ENCODE measurements around the gene MOGAT1.
"Not testable (repeated sequence)": the region's sequence is repeated elsewhere in the genome, so short reads cannot be mapped to it uniquely, and the experiment has no call there.

MOGAT1 gene

GRCh38 chr2:222714361-222715241 lies 43.1 kb downstream of the MOGAT1 start:
- no peak overlapping the region for H3K9ac ChIP-seq (ENCODE audit: low read length)
- H3K27me3 ChIP-seq (ENCODE audit: control insufficient read depth, insufficient read depth, low read length): no peaks in the 10 kb centered on the region
- peaks cover under 1% of the 10 kb centered on the region for H3K4me1 ChIP-seq (ENCODE audit: control insufficient read depth, low read depth, low read length)
- no peaks in the 10 kb centered on the region for H3K9me3 ChIP-seq (ENCODE audit: control insufficient read depth, low read depth, low read length)
- H3K27ac ChIP-seq (ENCODE audit: low read length): no peak overlapping the region
- H3K4me3 ChIP-seq (ENCODE audit: low read length): no peak overlapping the region
- H3K36me3 ChIP-seq (ENCODE audit: control insufficient read depth, low read depth, low read length): no peaks in the 10 kb centered on the region

GRCh38 chr2:222715742-222716141 lies 44.3 kb downstream of the MOGAT1 start:
- Histone ChIP-seq H3K9me3 (ENCODE audit: control insufficient read depth, low read depth, low read length) (no peaks in the 10 kb centered on the region), H3K27ac (ENCODE audit: low read length) (no peak overlapping the region), H3K9ac (ENCODE audit: low read length) (no peak overlapping the region), H3K36me3 (ENCODE audit: control insufficient read depth, low read depth, low read length) (no peaks in the 10 kb centered on the region), H3K27me3 (ENCODE audit: control insufficient read depth, insufficient read depth, low read length) (no peaks in the 10 kb centered on the region), H3K4me1 (ENCODE audit: control insufficient read depth, low read depth, low read length) (no peaks in the 10 kb centered on the region), H3K4me3 (ENCODE audit: low read length) (no peak overlapping the region)

GRCh38 chr2:222719787-222720186 lies 48.3 kb downstream of the MOGAT1 start:
- H3K27me3 ChIP-seq (ENCODE audit: control insufficient read depth, insufficient read depth, low read length); H3K9me3 ChIP-seq (ENCODE audit: control insufficient read depth, low read depth, low read length); H3K36me3 ChIP-seq (ENCODE audit: control insufficient read depth, low read depth, low read length); H3K27ac ChIP-seq (ENCODE audit: low read length); H3K4me1 ChIP-seq (ENCODE audit: control insufficient read depth, low read depth, low read length); H3K4me3 ChIP-seq (ENCODE audit: low read length); H3K9ac ChIP-seq (ENCODE audit: low read length): not testable (repeated sequence)

- H3K4me3 ChIP-seq (ENCODE audit: low read length); H3K9me3 ChIP-seq (ENCODE audit: control insufficient read depth, low read depth, low read length); H3K27ac ChIP-seq (ENCODE audit: low read length); H3K4me1 ChIP-seq (ENCODE audit: control insufficient read depth, low read depth, low read length); H3K36me3 ChIP-seq (ENCODE audit: control insufficient read depth, low read depth, low read length); H3K27me3 ChIP-seq (ENCODE audit: control insufficient read depth, insufficient read depth, low read length); H3K9ac ChIP-seq (ENCODE audit: low read length): not testable (repeated sequence)
Measured at GRCh38 chr2:222721597-222721996, 50.1 kb downstream of the MOGAT1 start.

- no peak overlapping the region for H3K9ac ChIP-seq (ENCODE audit: low read length)
- H3K27ac ChIP-seq (ENCODE audit: low read length): no peak overlapping the region
- no peaks in the 10 kb centered on the region for H3K36me3 ChIP-seq (ENCODE audit: control insufficient read depth, low read depth, low read length)
- H3K4me1 ChIP-seq (ENCODE audit: control insufficient read depth, low read depth, low read length): no peaks in the 10 kb centered on the region
- no peaks in the 10 kb centered on the region for H3K27me3 ChIP-seq (ENCODE audit: control insufficient read depth, insufficient read depth, low read length)
- no peaks in the 10 kb centered on the region for H3K9me3 ChIP-seq (ENCODE audit: control insufficient read depth, low read depth, low read length)
- H3K4me3 ChIP-seq (ENCODE audit: low read length): no peak overlapping the region
Measured at GRCh38 chr2:222722327-222722946, 51.0 kb downstream of the MOGAT1 start.

GRCh38 chr2:222724208-222724607 lies 52.8 kb downstream of the MOGAT1 start:
- H3K4me3 ChIP-seq (ENCODE audit: low read length): no peak overlapping the region
- H3K4me1 ChIP-seq (ENCODE audit: control insufficient read depth, low read depth, low read length): no peaks in the 10 kb centered on the region
- H3K9me3 ChIP-seq (ENCODE audit: control insufficient read depth, low read depth, low read length): no peaks in the 10 kb centered on the region
- H3K27ac ChIP-seq (ENCODE audit: low read length): no peak overlapping the region
- no peaks in the 10 kb centered on the region for H3K27me3 ChIP-seq (ENCODE audit: control insufficient read depth, insufficient read depth, low read length)
- no peaks in the 10 kb centered on the region for H3K36me3 ChIP-seq (ENCODE audit: control insufficient read depth, low read depth, low read length)
- H3K9ac ChIP-seq (ENCODE audit: low read length): no peak overlapping the region

GRCh38 chr2:222728621-222729020 lies 57.2 kb downstream of the MOGAT1 start:
- Histone ChIP-seq H3K36me3 (ENCODE audit: control insufficient read depth, low read depth, low read length) (no peaks in the 10 kb centered on the region), H3K9me3 (ENCODE audit: control insufficient read depth, low read depth, low read length) (no peaks in the 10 kb centered on the region), H3K4me1 (ENCODE audit: control insufficient read depth, low read depth, low read length) (no peaks in the 10 kb centered on the region), H3K27ac (ENCODE audit: low read length) (no peak overlapping the region), H3K27me3 (ENCODE audit: control insufficient read depth, insufficient read depth, low read length) (no peaks in the 10 kb centered on the region), H3K4me3 (ENCODE audit: low read length) (no peak overlapping the region), H3K9ac (ENCODE audit: low read length) (no peak overlapping the region)

GRCh38 chr2:222730366-222730999 lies 59.0 kb downstream of the MOGAT1 start:
- Histone ChIP-seq H3K27ac (ENCODE audit: low read length) (no peak overlapping the region), H3K4me1 (ENCODE audit: control insufficient read depth, low read depth, low read length) (no peaks in the 10 kb centered on the region), H3K9ac (ENCODE audit: low read length) (no peak overlapping the region), H3K9me3 (ENCODE audit: control insufficient read depth, low read depth, low read length) (no peaks in the 10 kb centered on the region), H3K36me3 (ENCODE audit: control insufficient read depth, low read depth, low read length) (no peaks in the 10 kb centered on the region), H3K4me3 (ENCODE audit: low read length) (no peak overlapping the region), H3K27me3 (ENCODE audit: control insufficient read depth, insufficient read depth, low read length) (no peaks in the 10 kb centered on the region)

GRCh38 chr2:222731201-222731621 lies 59.8 kb downstream of the MOGAT1 start:
- H3K9ac ChIP-seq (ENCODE audit: low read length): no peak overlapping the region
- no peaks in the 10 kb centered on the region for H3K4me1 ChIP-seq (ENCODE audit: control insufficient read depth, low read depth, low read length)
- H3K27ac ChIP-seq (ENCODE audit: low read length): no peak overlapping the region

GRCh38 chr2:222732489-222733178 lies 61.2 kb downstream of the MOGAT1 start:
- no peak overlapping the region for H3K9ac ChIP-seq (ENCODE audit: low read length)

More at GRCh38 chr2:222731201-222731621, 59.8 kb downstream of the MOGAT1 start:
- Histone ChIP-seq H3K4me3 (ENCODE audit: low read length) (no peak overlapping the region), H3K27me3 (ENCODE audit: control insufficient read depth, insufficient read depth, low read length) (no peaks in the 10 kb centered on the region), H3K36me3 (ENCODE audit: control insufficient read depth, low read depth, low read length) (no peaks in the 10 kb centered on the region), H3K9me3 (ENCODE audit: control insufficient read depth, low read depth, low read length) (no peaks in the 10 kb centered on the region)

GRCh38 chr2:222733470-222733845 lies 62.0 kb downstream of the MOGAT1 start:
- no peaks in the 10 kb centered on the region for H3K27me3 ChIP-seq (ENCODE audit: control insufficient read depth, insufficient read depth, low read length)
- H3K9ac ChIP-seq (ENCODE audit: low read length): no peak overlapping the region
- H3K27ac ChIP-seq (ENCODE audit: low read length): no peak overlapping the region
- no peaks in the 10 kb centered on the region for H3K36me3 ChIP-seq (ENCODE audit: control insufficient read depth, low read depth, low read length)
- H3K4me1 ChIP-seq (ENCODE audit: control insufficient read depth, low read depth, low read length): peaks cover 6% of the 10 kb centered on the region
- H3K9me3 ChIP-seq (ENCODE audit: control insufficient read depth, low read depth, low read length): no peaks in the 10 kb centered on the region
- no peak overlapping the region for H3K4me3 ChIP-seq (ENCODE audit: low read length)

More at GRCh38 chr2:222732489-222733178, 61.2 kb downstream of the MOGAT1 start:
- Histone ChIP-seq H3K4me1 (ENCODE audit: control insufficient read depth, low read depth, low read length) (no peaks in the 10 kb centered on the region), H3K27me3 (ENCODE audit: control insufficient read depth, insufficient read depth, low read length) (no peaks in the 10 kb centered on the region), H3K27ac (ENCODE audit: low read length) (no peak overlapping the region), H3K36me3 (ENCODE audit: control insufficient read depth, low read depth, low read length) (no peaks in the 10 kb centered on the region), H3K4me3 (ENCODE audit: low read length) (no peak overlapping the region), H3K9me3 (ENCODE audit: control insufficient read depth, low read depth, low read length) (no peaks in the 10 kb centered on the region)
